Stimulated activated naive CD8-positive, alpha-beta T cell treated with anti-CD3 and anti-CD28 coated beads, Interleukin-15, Interleukin-2, amounts not matched to agents 100 ng/mL and 50 ng/mL, for 24 hours (primary cell): Measurements from ENCODE around the gene CCL1.

Experiments
- H3K27ac Mint-ChIP-seq: one replicate; pipeline ENCODE4 v1.8.0; 2021; ENCODE audit warnings: mild to moderate bottlenecking, mixed read lengths
- H3K27me3 Mint-ChIP-seq: one replicate; pipeline ENCODE4 v1.8.0; 2021; ENCODE audit warnings: mixed read lengths
- H3K36me3 Mint-ChIP-seq: one replicate; pipeline ENCODE4 v1.8.0; 2021; ENCODE audit warnings: low read depth, mixed read lengths
- H3K4me1 Mint-ChIP-seq: one replicate; pipeline ENCODE4 v1.8.0; 2021; ENCODE audit warnings: low read depth, mixed read lengths
- H3K4me3 Mint-ChIP-seq: one replicate; pipeline ENCODE4 v1.8.0; 2021; ENCODE audit warnings: mild to moderate bottlenecking, mixed read lengths
- H3K9me3 Mint-ChIP-seq: one replicate; pipeline ENCODE4 v1.8.0; 2021; ENCODE audit warnings: mixed read lengths

The CCL1 gene

DNA sequence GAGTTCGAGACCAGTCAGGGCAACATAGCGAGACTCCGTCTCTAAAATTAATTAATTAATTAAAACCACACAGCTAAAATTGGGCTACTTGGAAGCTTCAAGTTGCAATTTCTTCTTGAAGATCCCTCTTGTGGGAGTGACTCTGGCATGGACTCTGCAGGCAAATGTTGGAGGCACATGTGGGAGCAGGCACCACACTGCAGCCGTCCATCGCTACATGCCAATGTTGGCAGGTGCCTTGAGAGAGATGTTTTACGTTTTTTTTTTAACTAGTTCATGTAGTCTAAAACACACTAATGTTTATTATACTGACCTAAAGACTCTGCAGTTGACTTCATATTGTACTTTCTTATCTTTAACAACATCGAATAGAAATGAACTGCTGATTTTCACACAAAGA, 51.7 kb downstream of the CCL1 start:
- peaks cover 29% of the 10 kb centered on the region for H3K27me3 Mint-ChIP-seq
- no peak overlapping the region for H3K4me3 Mint-ChIP-seq
- peaks cover 3% of the 10 kb centered on the region for H3K4me1 Mint-ChIP-seq
- no peaks in the 10 kb centered on the region for H3K36me3 Mint-ChIP-seq
- H3K9me3 Mint-ChIP-seq: no peaks in the 10 kb centered on the region
- no peak overlapping the region for H3K27ac Mint-ChIP-seq
